Parathyroid adenoma (tissue), 2 donors: ENCODE measurements around the gene CAVIN1.
"Not testable (repeated sequence)": the region's sequence is repeated elsewhere in the genome, so short reads cannot be mapped to it uniquely, and the experiment has no call there.

Experiments
- H2AFZ ChIP-seq: fragments of 300-600 bp; sonication (generic); one replicate; pipeline ENCODE4 v1.7.0; 2017; ENCODE audit warnings: antibody characterized with exemption, mild to moderate bottlenecking
- H3K27ac ChIP-seq: fragments of 300-600 bp; sonication (generic); one replicate; pipeline ENCODE4 v1.7.0; 2017
- H3K27me3 ChIP-seq: fragments of 300-600 bp; sonication (generic); one replicate; pipeline ENCODE4 v1.7.0; 2017; ENCODE audit warnings: low read length; ENCODE audit not compliant: control insufficient read depth, insufficient read depth
- H3K36me3 ChIP-seq: fragments of 300-600 bp; sonication (generic); one replicate; pipeline ENCODE4 v1.7.0; 2017; ENCODE audit warnings: low read length; ENCODE audit not compliant: control insufficient read depth, insufficient read depth
- H3K4me1 ChIP-seq: fragments of 300-600 bp; sonication (generic); one replicate; pipeline ENCODE4 v1.7.0; 2017; ENCODE audit warnings: control low read depth
- H3K4me2 ChIP-seq: fragments of 300-600 bp; sonication (generic); one replicate; pipeline ENCODE4 v1.7.0; 2017; ENCODE audit warnings: low read length
- H3K4me3 ChIP-seq: fragments of 300-600 bp; sonication (generic); one replicate; pipeline ENCODE4 v1.7.0; 2017; ENCODE audit warnings: low read depth, low read length
- H3K79me2 ChIP-seq: fragments of 300-600 bp; sonication (generic); one replicate; pipeline ENCODE4 v1.7.0; 2017; ENCODE audit warnings: control low read depth
- H3K9ac ChIP-seq: fragments of 300-600 bp; sonication (generic); one replicate; pipeline ENCODE4 v1.7.0; 2017; ENCODE audit warnings: mild to moderate bottlenecking
- H3K9me3 ChIP-seq: fragments of 300-600 bp; sonication (generic); one replicate; pipeline ENCODE4 v1.7.0; 2017; ENCODE audit warnings: low read length; ENCODE audit not compliant: control insufficient read depth
- CTCF ChIP-seq: fragments of 300-600 bp; sonication (generic); IDR thresholded peaks from one replicate; pipeline ENCODE4 v1.7.0; 2017; ENCODE audit warnings: antibody characterized with exemption, mild to moderate bottlenecking
- donor health status: primary hyperparathyroidism.

Gene CAVIN1

GRCh38 chr17:42362245-42362961, 60.7 kb downstream of the CAVIN1 start:
- Histone ChIP-seq H2AFZ (no peak overlapping the region), H3K4me1 (no peaks in the 10 kb centered on the region), H3K9me3 (no peaks in the 10 kb centered on the region), H3K27me3 (no peaks in the 10 kb centered on the region), H3K4me3 (no peak overlapping the region), H3K4me2 (no peak overlapping the region), H3K27ac (no peak overlapping the region), H3K36me3 (no peaks in the 10 kb centered on the region), H3K79me2 (peaks cover 43% of the 10 kb centered on the region), H3K9ac (no peak overlapping the region)
- no peak for TF ChIP-seq CTCF

- Histone ChIP-seq H3K79me2 (peaks cover 43% of the 10 kb centered on the region), H3K27ac (no peak overlapping the region), H3K36me3 (no peaks in the 10 kb centered on the region), H3K4me2 (no peak overlapping the region), H3K27me3 (no peaks in the 10 kb centered on the region), H2AFZ (no peak overlapping the region), H3K4me1 (no peaks in the 10 kb centered on the region), H3K9ac (no peak overlapping the region), H3K4me3 (no peak overlapping the region), H3K9me3 (no peaks in the 10 kb centered on the region)
- TF ChIP-seq CTCF = no peak
These were observed 61.3 kb downstream of the CAVIN1 start for GRCh38 chr17:42361781-42362186.

- not testable (repeated sequence) for H3K9me3 ChIP-seq, H3K9ac ChIP-seq, H3K4me3 ChIP-seq, H3K36me3 ChIP-seq, H3K4me2 ChIP-seq, H3K27ac ChIP-seq, H2AFZ ChIP-seq, H3K4me1 ChIP-seq, H3K27me3 ChIP-seq
- H3K79me2 ChIP-seq = peaks cover 39% of the 10 kb centered on the region
These were observed 62.7 kb downstream of the CAVIN1 start for GRCh38 chr17:42360388-42360787.

GRCh38 chr17:42359133-42359532, 63.9 kb downstream of the CAVIN1 start:
- Histone ChIP-seq H3K36me3 (no peaks in the 10 kb centered on the region), H3K27ac (no peak overlapping the region), H3K4me3 (no peak overlapping the region), H3K4me2 (no peak overlapping the region), H3K79me2 (peaks cover 37% of the 10 kb centered on the region), H3K9me3 (no peaks in the 10 kb centered on the region), H3K27me3 (no peaks in the 10 kb centered on the region), H3K4me1 (no peaks in the 10 kb centered on the region), H2AFZ (no peak overlapping the region), H3K9ac (no peak overlapping the region)
- no peak for TF ChIP-seq CTCF

GRCh38 chr17:42358434-42358833, 64.6 kb downstream of the CAVIN1 start:
- H3K79me2 ChIP-seq = peaks cover 37% of the 10 kb centered on the region
- no peaks in the 10 kb centered on the region for H3K36me3 ChIP-seq
- no peaks in the 10 kb centered on the region for H3K4me1 ChIP-seq
- H3K27me3 ChIP-seq = no peaks in the 10 kb centered on the region
- TF ChIP-seq CTCF = no peak
- no peak overlapping the region for H3K27ac ChIP-seq
- H3K9ac ChIP-seq = no peak overlapping the region
- no peaks in the 10 kb centered on the region for H3K9me3 ChIP-seq
- no peak overlapping the region for H2AFZ ChIP-seq
- H3K4me2 ChIP-seq = no peak overlapping the region
- H3K4me3 ChIP-seq = no peak overlapping the region
